Stimulated activated CD4-positive, alpha-beta T cell treated with anti-CD3 and anti-CD28 coated beads, Interleukin-1b, Interleukin-23, amount 100 ng/mL, for 1 hour (primary cell): ENCODE results near the gene RHBDL1.

ENCODE experiments used
- DNase-seq, 2 donors: peaks; one replicate each; pipeline ENCODE4 v3.0.0-alpha.2; 2020; ENCODE audit warnings: low read depth in 2 of 2

The RHBDL1 gene

DNA sequence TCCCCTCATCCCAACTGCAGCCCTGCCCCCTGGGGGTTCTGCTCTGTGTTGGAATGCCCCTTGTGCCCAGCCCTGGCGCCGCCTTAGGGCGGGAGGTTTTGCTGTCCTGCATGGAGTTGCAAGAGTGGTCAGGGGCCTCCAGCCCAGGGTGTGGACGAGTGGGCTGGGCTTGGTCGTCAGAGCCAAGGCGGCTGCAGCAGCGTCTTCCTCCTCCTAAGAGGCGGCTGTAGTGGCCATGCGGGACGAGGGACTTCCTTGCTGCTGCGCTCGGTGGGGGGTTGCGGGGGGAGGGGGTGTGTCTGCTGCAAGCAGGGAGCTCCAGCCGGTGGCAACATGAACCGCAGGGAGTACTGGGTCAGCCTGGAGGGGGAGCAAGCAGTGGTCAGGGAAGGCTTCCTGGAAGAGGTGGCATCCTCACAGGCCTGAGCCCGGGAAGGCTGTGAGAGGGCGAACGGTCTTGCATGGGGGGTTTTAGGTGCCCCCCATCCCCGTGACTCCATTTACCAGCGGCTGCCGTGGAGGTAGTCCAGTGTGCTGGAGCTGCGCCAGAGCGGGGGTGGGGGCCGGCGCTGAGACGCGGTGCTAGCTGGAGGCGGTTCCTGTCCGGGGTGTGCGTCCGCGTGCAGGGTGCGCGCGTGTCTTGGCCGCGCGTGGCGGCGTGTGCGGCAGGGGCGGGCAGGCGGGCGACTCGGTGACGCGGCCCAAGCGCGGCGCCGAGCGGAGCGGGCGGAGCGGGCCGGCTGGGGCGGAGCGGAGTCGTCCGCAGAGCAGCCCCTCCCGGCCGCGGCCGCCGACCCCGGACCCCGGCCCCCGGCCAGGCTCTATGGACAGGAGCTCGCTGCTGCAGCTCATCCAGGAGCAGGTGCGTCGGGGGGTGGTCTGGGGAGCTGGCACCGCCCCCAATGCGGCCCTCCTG is at the start of gene RHBDL1:
RHBDL1 (plus strand) TSS at position 704 of the 916 bp plus-strand sequence; CDS start at position 824, 120 bp downstream.
- no peak for DNase-seq

DNA sequence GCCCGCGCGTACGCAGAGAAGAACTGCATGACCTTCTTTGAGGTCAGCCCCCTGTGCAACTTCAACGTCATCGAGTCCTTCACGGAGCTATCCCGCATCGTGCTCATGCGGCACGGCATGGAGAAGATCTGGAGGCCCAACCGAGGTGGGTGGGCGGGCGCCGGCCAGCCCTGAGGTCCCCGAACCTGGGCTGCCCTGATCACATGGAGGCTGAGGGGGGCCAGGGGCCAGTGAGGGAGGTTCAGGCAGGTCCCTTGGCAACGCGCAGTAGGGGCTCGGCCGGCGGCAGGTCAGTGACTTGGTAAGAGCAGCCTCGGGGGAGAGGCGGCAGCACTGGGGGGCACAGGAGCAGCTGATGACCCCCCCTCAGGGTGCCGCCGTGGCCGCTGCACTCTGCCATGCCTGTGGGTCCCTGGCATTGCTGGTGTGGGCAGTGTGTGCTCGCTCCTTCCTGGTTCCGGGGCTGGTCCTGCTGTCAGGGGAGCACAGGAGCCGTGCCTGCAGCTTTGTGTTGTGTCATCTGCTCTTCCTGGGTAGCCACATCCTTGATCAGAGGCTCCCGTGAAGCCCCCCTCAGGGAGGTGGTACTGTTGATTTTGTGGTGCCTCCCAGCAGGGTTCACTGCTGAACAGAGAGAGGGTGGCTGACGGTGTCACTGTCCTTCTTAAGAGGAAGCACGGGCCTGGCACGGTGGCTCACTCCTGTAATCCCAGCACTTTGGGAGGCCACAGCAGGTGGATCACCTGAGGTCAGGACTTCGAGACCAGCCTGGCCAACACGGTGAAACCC is 49.3 kb upstream of the RHBDL1 start:
- DNase-seq, result no peak

DNA sequence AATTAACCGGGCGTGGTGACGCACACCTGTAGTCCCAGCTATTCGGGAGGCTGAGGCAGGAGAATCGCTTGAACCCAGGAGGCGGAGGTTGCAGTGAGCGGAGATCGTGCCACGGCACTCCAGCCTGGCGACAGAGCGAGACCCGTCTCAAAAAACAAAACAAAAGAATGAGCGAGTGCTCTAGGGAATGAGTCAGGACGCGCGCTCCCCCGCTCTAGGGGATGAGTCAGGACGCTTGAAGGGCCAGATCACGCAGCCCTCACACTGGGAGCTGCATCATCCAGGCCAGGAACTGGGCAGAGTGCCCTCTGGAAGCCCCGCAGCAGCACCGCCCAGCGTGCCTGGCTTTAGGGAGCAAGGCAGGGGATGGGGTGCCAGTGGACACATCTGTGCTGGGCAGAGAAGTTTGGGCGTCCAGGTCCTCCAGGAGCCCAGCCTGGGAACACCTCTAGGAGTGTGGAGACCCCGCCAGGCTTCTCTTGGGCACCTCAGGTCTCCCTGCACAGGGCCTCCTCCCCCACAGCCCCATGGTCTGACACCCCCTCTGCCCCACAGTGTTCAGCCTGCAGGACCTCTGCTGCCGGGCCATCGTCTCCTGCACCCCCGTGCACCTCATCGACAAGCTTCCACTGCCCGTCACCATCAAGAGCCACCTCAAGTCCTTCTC is 48.6 kb upstream of the RHBDL1 start:
- DNase-seq, result no peak

DNA sequence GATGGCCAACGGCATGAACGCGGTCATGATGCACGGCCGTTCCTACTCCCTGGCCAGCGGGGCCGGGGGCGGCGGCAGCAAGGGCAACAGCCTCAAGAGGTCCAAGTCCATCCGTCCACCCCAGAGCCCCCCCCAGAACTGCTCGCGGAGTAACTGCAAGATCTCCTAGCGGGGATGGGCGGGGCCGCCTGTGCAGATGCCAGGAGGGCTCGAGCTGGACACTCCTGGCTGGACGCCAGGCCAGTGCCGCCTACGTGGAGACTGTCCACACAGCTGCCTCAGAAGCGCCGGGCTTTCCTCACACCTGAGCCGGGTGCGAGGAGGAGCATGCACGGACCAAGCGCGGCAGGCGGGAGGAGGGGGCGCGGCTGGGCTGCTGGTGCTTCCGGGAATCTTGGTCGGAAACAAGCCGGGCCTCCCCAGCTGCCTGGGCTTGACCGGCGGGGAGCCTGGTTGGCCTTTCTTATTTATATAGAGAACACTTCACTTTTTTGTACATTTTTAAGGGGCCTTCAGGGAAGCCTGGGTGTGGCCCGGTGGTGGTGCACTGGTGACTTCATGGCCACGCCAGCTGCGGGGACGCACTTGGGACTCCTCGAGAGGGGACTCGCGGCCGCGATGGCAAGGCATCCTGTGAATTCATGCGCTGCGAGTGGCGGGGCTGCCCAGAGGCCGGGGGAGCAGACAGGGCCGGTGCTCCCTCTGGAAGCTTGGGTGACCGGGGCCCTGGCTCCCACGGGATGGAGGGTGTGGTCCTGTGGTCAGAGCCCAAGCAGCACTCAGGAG is 47.8 kb upstream of the RHBDL1 start:
- no peak for DNase-seq

DNA sequence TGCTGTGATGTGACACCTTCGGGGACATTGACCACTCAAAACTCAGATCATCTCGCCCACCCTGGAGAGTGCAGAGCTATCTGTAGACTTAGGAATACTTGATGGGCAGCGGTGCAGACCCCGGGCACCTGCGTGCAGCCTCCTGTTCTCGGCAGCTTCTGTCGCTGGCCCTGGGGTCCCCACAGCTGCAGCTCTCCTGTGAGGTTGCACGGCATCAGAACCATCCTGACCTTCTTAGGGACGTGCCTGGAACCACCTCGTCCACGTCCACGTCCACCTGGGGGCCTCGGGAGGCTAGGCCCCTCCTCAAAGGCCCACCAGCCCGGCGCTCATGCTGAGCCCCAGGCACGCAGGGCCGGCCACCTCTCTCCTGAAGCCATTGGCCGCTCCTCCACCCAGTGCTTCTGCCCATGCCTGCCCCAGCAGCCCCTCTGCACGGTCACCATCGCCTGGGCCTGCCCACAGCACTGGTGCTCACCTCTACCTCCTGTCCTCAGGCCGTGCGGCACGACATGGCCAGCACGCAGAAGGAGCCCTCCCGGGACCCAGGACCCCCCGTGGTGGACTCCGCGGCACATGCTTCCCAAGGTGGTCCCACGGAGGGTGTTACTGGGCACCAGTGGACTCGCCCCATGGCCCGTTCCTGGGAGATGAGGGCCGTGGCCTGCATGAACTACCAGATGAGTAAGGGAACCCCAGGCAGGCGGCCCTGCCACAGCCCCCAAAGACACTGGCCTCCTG is 47.0 kb upstream of the RHBDL1 start:
- no peak for DNase-seq

DNA sequence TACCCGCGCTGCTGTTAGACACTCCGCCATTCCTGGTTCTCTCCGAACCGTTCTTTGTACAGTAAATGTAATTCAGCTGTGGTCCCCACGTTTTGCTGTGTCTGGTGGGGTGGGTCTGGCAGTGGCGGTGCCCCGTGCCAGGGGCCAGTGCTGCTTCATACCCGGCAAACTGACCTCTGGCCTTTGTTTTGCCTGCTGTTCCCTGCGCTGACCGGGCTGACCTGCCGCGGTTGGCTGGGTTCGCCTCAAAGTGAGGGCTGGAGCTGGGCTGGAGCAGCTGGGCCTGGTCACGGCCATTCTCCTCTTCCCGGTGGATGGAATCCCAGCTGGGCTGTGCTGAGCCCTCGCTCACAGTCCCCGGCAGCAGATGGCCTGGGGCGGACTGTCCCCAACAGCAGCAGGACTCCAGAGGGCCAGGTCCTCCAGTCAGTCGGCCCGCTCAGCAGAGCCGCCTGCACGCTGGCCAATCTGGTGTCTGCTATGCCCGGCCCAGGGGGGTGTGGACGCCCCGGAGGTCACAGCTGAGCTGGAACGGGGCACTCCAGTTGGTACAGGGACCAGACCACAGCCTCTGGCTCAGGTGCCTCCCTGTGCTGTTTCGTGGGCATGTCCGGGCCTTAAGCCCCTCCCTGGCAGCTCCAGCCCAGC is 46.2 kb upstream of the RHBDL1 start:
- no peak for DNase-seq

DNA sequence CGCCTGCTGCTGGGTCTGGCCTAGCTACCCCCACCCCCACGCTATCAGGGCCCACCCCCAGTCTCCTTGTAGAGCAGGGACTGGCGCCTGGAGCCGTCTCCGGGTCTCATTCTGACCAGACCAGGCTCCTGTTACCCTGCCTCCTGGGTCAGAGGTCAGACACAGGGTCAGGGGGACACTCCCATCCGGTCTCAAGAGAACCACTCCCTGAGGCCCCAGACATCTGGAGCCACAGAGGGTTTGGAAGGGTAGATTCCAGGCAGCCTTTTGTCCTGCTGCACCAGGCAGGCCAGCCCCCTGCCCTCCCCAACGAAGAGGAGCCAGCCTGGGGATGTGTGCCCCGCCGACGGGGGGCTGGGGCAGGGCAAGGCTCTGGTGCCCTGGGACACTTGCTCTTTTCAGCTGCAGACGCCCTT is 45.6 kb upstream of the RHBDL1 start:
- DNase-seq, result no peak

DNA sequence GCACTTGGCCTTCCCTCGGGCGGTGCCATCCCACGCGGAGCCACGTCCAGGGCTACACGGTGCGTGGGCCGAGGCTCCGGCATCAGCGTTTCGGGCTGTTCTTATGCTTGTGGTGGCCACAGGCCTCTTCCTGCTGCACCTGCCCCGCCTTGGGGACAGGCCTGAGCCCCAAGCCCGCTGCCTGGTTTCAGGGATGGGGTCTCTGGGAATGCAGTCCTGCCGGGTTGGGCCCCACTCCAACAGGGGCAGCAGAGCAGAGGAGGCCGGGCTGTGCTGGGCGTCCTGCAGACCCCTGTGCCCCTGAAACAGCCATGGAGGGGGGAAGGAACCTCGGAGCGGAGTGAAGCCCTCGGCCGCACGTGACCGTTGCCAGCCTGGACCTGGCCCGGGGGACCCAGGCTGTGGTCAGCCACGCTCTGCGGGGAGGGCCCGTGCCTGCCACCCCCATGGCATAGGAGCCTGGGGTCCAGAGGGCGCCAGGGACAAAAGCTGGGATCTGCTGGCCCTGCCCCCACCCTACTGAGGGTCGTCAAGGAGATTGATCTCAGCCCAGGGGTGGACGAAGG is 45.1 kb upstream of the RHBDL1 start:
- no peak for DNase-seq

DNA sequence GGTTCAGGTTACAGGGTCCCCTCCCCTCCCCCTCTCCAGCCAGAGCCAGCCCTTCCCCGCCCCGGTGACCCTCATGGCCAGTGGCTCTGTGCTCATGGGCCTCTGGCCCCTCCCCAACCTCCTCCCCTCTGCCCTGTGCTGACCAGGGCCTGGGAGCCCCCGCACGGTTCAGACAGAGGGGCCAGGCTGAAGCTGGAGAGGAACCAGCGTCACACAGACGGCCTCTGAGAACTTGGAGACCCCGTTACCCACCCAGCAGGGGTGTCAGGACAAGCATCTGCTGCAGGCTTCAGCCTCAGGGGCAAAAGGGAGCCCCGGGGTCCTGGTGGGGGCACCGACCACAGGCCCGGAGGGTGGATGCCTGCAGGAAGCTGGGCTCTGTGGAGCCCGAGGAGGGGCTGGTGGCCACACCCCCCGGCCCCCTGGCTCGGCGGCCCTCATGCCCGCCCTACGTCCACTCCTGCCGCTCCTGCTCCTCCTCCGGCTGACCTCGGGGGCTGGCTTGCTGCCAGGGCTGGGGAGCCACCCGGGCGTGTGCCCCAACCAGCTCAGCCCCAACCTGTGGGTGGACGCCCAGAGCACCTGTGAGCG is 44.6 kb upstream of the RHBDL1 start, which contains the start of gene WFIKKN1:
WFIKKN1 (plus strand) TSS at position 171 of the 591 bp plus-strand sequence; CDS start at position 440, 269 bp downstream.
- DNase-seq, result no peak

DNA sequence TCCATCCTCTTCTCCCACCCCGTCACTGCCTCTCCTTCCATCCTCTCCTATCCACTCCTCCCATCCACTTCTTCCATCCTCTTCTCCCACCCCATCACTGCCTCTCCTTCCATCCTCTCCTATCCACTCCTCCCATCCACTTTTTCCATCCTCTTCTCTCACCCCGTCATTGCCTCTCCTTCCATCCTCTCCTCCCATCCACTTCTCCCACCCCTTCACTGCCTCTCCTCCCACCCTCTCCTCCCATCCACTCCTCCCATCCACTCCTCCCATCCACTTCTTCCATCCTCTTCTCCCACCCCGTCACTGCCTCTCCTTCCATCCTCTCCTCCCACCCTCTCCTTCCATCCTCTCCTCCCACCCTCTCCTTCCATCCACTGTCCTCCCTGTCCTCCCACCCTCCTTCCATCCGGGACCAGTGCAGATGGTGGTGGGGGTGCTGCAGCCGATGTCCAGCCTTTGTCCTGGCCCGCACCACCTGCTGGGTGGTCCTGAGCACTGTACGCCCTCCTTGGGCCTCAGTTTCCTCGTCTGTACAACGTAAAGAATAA is 43.6 kb upstream of the RHBDL1 start:
- no peak for DNase-seq

DNA sequence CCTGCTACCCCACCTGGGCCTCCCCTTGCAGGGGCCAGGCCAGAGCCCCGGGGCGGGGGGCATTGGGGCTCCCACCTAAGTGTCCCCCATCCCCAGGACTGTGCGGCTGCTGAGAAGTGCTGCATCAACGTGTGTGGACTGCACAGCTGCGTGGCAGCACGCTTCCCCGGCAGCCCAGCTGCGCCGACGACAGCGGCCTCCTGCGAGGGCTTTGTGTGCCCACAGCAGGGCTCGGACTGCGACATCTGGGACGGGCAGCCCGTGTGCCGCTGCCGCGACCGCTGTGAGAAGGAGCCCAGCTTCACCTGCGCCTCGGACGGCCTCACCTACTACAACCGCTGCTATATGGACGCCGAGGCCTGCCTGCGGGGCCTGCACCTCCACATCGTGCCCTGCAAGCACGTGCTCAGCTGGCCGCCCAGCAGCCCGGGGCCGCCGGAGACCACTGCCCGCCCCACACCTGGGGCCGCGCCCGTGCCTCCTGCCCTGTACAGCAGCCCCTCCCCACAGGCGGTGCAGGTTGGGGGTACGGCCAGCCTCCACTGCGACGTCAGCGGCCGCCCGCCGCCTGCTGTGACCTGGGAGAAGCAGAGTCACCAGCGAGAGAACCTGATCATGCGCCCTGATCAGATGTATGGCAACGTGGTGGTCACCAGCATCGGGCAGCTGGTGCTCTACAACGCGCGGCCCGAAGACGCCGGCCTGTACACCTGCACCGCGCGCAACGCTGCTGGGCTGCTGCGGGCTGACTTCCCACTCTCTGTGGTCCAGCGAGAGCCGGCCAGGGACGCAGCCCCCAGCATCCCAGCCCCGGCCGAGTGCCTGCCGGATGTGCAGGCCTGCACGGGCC is 42.8 kb upstream of the RHBDL1 start:
- DNase-seq, result no peak

DNA sequence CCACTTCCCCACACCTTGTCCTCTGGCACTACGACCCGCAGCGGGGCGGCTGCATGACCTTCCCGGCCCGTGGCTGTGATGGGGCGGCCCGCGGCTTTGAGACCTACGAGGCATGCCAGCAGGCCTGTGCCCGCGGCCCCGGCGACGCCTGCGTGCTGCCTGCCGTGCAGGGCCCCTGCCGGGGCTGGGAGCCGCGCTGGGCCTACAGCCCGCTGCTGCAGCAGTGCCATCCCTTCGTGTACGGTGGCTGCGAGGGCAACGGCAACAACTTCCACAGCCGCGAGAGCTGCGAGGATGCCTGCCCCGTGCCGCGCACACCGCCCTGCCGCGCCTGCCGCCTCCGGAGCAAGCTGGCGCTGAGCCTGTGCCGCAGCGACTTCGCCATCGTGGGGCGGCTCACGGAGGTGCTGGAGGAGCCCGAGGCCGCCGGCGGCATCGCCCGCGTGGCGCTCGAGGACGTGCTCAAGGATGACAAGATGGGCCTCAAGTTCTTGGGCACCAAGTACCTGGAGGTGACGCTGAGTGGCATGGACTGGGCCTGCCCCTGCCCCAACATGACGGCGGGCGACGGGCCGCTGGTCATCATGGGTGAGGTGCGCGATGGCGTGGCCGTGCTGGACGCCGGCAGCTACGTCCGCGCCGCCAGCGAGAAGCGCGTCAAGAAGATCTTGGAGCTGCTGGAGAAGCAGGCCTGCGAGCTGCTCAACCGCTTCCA is 42.0 kb upstream of the RHBDL1 start:
- no peak for DNase-seq

DNA sequence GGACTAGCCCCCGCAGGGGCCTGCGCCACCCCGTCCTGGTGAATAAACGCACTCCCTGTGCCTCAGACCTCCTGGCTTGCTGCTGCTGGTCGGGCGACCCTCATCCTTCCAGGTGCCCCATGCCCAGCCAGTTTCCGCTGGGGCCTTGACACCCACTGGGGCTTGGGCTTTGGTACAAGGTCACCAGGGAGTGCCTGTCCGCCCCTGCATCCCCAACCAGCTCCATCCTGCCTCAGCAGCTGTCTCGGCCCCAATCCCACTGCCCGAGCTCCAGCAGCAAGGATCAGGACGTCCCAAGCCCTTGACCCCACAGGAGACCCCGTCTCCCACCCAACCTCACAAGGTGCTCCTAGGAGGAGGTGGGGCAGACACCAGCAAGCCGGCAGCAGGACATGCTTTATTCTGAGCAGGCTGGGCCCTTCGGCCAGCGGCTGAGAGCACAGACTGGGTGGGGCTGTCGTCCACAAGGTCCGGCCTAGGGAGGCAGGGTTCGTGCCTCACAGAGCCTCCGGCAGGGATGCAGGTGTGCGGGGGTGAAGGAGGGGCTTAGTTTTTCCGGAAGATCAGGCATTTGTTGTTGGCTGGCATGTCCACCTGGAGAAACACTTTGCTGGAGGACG is 41.3 kb upstream of the RHBDL1 start:
- no peak for DNase-seq

DNA sequence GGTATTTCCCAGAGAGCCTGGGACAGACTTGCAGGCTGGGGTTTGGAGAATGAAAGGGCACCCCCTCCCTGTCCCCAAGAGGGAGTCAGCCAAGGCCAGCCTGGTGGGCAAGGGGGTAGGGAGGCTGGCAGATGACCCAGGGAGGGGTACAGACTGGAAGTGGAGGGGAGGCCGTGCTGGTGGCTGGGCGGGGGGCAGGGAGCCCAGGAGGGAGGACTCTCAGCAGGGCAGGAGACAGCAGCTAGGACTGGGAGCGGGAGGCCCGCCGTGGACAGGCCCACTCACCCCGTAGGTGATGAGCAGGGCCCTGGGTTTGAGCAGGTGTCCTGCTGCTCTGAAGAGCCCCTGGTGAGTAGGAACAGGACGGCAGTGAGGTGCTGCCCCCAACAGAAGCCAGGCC is 40.5 kb upstream of the RHBDL1 start:
- DNase-seq, result no peak

DNA sequence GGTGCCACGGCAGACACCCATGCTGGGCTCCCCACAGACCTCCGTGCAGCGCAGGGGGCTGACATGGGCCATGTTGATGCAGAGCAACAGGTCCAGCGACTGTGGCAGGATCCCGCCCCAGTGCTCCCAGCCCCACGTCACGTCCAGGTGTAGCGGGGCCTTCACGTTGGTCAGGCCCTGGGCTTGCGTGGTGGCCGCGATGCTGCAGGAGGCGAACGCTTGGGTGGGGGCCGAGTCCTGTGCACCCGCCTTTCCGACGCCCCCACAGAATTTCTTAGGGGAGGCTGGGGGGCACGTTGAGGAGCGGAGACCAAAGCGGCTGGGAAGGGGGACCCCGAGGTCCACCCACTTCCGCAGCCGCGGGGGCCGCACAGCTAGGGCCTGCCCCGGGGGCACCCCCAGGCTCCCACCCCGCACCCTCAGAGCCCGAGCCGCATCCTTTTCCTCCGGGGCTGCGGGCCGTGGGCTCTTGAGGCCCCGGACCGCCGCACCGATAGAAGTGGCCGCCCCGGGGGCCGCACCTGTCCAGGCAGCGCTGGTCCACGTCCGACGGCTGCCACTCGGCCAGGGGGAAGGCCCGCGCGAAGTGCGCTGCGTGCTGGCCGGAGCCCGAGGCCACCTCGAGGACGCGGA is 39.8 kb upstream of the RHBDL1 start:
- DNase-seq, result no peak
